Measurements from ENCODE around the gene SMYD1.

Gene SMYD1

GRCh38 chr2:88125924-88126771, 58.5 kb downstream of the SMYD1 start:
- Histone ChIP-seq H2AFZ (ENCODE audit: low read depth) (no peak overlapping the region), H3K4me1 (ENCODE audit: low read depth, poor library complexity, severe bottlenecking) (no peaks in the 10 kb centered on the region), H4K20me1 (ENCODE audit: insufficient read depth) (no peaks in the 10 kb centered on the region), H3K4me2 (no peak overlapping the region), H3K4me3 (IDR thresholded peaks at IDR 0.05; ENCODE audit: insufficient read depth, low read depth, low read length) (no peak overlapping the region), H3K27me3 (ENCODE audit: insufficient read depth, low read depth) (no peaks in the 10 kb centered on the region), H3K79me2 (ENCODE audit: insufficient read depth, low read depth) (no peaks in the 10 kb centered on the region), H3K36me3 (ENCODE audit: insufficient read depth) (no peaks in the 10 kb centered on the region), H3K9ac (no peak overlapping the region), H3K27ac (no peak overlapping the region)
- TF ChIP-seq CTCF (conservative IDR thresholded peaks at IDR 0.05; ENCODE audit: low read depth, low read length) = no peak

- Histone ChIP-seq H3K36me3 (ENCODE audit: insufficient read depth) (no peaks in the 10 kb centered on the region), H2AFZ (ENCODE audit: low read depth) (no peak overlapping the region), H3K4me1 (ENCODE audit: low read depth, poor library complexity, severe bottlenecking) (no peaks in the 10 kb centered on the region), H4K20me1 (ENCODE audit: insufficient read depth) (no peaks in the 10 kb centered on the region), H3K79me2 (ENCODE audit: insufficient read depth, low read depth) (no peaks in the 10 kb centered on the region), H3K27ac (no peak overlapping the region), H3K4me3 (IDR thresholded peaks at IDR 0.05; ENCODE audit: insufficient read depth, low read depth, low read length) (no peak overlapping the region), H3K9ac (no peak overlapping the region), H3K27me3 (ENCODE audit: insufficient read depth, low read depth) (no peaks in the 10 kb centered on the region), H3K4me2 (no peak overlapping the region)
- no peak for TF ChIP-seq CTCF (conservative IDR thresholded peaks at IDR 0.05; ENCODE audit: low read depth, low read length)
These were observed 59.4 kb downstream of the SMYD1 start for GRCh38 chr2:88126772-88127637.

- no peak overlapping the region for H3K4me3 ChIP-seq (IDR thresholded peaks at IDR 0.05; ENCODE audit: insufficient read depth, low read depth, low read length)
- no peaks in the 10 kb centered on the region for H3K79me2 ChIP-seq (ENCODE audit: insufficient read depth, low read depth)
- H4K20me1 ChIP-seq (ENCODE audit: insufficient read depth) = no peaks in the 10 kb centered on the region
- no peak for TF ChIP-seq CTCF (conservative IDR thresholded peaks at IDR 0.05; ENCODE audit: low read depth, low read length)
- no peak overlapping the region for H2AFZ ChIP-seq (ENCODE audit: low read depth)
- no peaks in the 10 kb centered on the region for H3K36me3 ChIP-seq (ENCODE audit: insufficient read depth)
- no peak overlapping the region for H3K4me2 ChIP-seq
- H3K27me3 ChIP-seq (ENCODE audit: insufficient read depth, low read depth) = no peaks in the 10 kb centered on the region
- no peak overlapping the region for H3K27ac ChIP-seq
- H3K9ac ChIP-seq = no peak overlapping the region
- no peaks in the 10 kb centered on the region for H3K4me1 ChIP-seq (ENCODE audit: low read depth, poor library complexity, severe bottlenecking)
These were observed 59.9 kb downstream of the SMYD1 start for GRCh38 chr2:88127638-88127887.

- H3K27ac ChIP-seq = no peak within 1 kb of the TSS
These were observed 60.4 kb downstream of the SMYD1 start, which contains the start of gene FABP1 for GRCh38 chr2:88127888-88128653. Gene FABP1 (minus strand): TSS chr2:88128062. CDS start chr2:88128017, 45 bp downstream.

More at GRCh38 chr2:88127888-88128653, 60.4 kb downstream of the SMYD1 start, which contains the start of gene FABP1:
- H3K79me2 ChIP-seq (ENCODE audit: insufficient read depth, low read depth) = no peaks in the 10 kb centered on the region
- H2AFZ ChIP-seq (ENCODE audit: low read depth) = no peak within 1 kb of the TSS
- H3K36me3 ChIP-seq (ENCODE audit: insufficient read depth) = no peaks in the 10 kb centered on the region
- H3K4me1 ChIP-seq (ENCODE audit: low read depth, poor library complexity, severe bottlenecking) = no peaks in the 10 kb centered on the region
- TF ChIP-seq CTCF (conservative IDR thresholded peaks at IDR 0.05; ENCODE audit: low read depth, low read length) = no peak
- no peak within 1 kb of the TSS for H3K4me3 ChIP-seq (IDR thresholded peaks at IDR 0.05; ENCODE audit: insufficient read depth, low read depth, low read length)
- H3K27me3 ChIP-seq (ENCODE audit: insufficient read depth, low read depth) = no peaks in the 10 kb centered on the region
- H3K4me2 ChIP-seq = no peak within 1 kb of the TSS
- no peak within 1 kb of the TSS for H3K9ac ChIP-seq
- no peaks in the 10 kb centered on the region for H4K20me1 ChIP-seq (ENCODE audit: insufficient read depth)
